Measurements from ENCODE around the gene NDUFB8. TPM values are rescaled to one million over a fixed set of nuclear protein-coding genes. Genes with fewer than 3 reads are reported as not detected.
A peak's percentile ranks its signal among the peaks of the same experiment; 100 is the strongest.

Gene NDUFB8
- total RNA-seq, 2 donors from 2014 or later: 195 to 222 TPM

GRCh38 chr10:100544950-100545349, 15.3 kb upstream of the NDUFB8 start:
- H3K4me3 ChIP-seq: no peak overlapping the region
- H3K36me3 ChIP-seq: peaks cover 11 to 19% of the 10 kb centered on the region in 2 donors
- TF ChIP-seq POLR2A (IDR thresholded peaks at IDR 0.05) (no peak), CTCF (IDR thresholded peaks at IDR 0.05) (no peak), POLR2AphosphoS5 (IDR thresholded peaks at IDR 0.05) (no peak)
- no peak for DNase-seq (ENCODE audit: low spot score)
- intact Hi-C loops (cut with DNase I): no loop called here
- no peaks in the 10 kb centered on the region for H3K27me3 ChIP-seq (replicated peaks; ENCODE audit: insufficient read depth)
- H3K9me3 ChIP-seq: no peaks in the 10 kb centered on the region
- no peaks in the 10 kb centered on the region for H3K4me1 ChIP-seq (replicated peaks)
- H3K27ac ChIP-seq: no peak overlapping the region
- 87% methylated on average over 5 of the region's 5 CpGs for WGBS

GRCh38 chr10:100537475-100537874, 7.8 kb upstream of the NDUFB8 start:
- no peak overlapping the region for H3K27ac ChIP-seq
- DNase-seq (ENCODE audit: low spot score): no peak
- TF ChIP-seq CTCF (IDR thresholded peaks at IDR 0.05) (no peak), POLR2AphosphoS5 (IDR thresholded peaks at IDR 0.05) (no peak), POLR2A (IDR thresholded peaks at IDR 0.05) (no peak)
- intact Hi-C loops (cut with DNase I): no loop called here
- WGBS: 83% methylated on average over 4 of the region's 4 CpGs
- H3K36me3 ChIP-seq: no peaks in the 10 kb centered on the region
- H3K9me3 ChIP-seq: no peaks in the 10 kb centered on the region
- H3K27me3 ChIP-seq (replicated peaks; ENCODE audit: insufficient read depth): no peaks in the 10 kb centered on the region
- H3K4me3 ChIP-seq: no peak overlapping the region
- H3K4me1 ChIP-seq (replicated peaks): peaks cover 7% of the 10 kb centered on the region

GRCh38 chr10:100535715-100536353, 6.2 kb upstream of the NDUFB8 start, which contains the start of gene HIF1AN:
Gene HIF1AN, plus strand, starts transcription at chr10:100535943. Its CDS starts 16 bp downstream, at chr10:100535959.
- peak; percentile 88 for DNase-seq (ENCODE audit: low spot score)
- Histone ChIP-seq H3K27ac (peak within 1 kb of the TSS; percentile 63 to 76), H3K27me3 (replicated peaks; ENCODE audit: insufficient read depth) (no peaks in the 10 kb centered on the region), H3K9me3 (no peaks in the 10 kb centered on the region), H3K4me1 (replicated peaks) (peaks cover 7% of the 10 kb centered on the region), H3K4me3 (peak within 1 kb of the TSS; percentile 66 to 80), H3K36me3 (no peaks in the 10 kb centered on the region)
- under 1% methylated on average over 35 of the region's 35 CpGs for WGBS
- TF ChIP-seq POLR2A (IDR thresholded peaks at IDR 0.05) (no peak), POLR2AphosphoS5 (IDR thresholded peaks at IDR 0.05) (peak; percentile 99), CTCF (IDR thresholded peaks at IDR 0.05) (peak; percentile 78 to 92 (median 86))
- intact Hi-C loops (cut with DNase I): no loop called here

- Histone ChIP-seq H3K4me3 (peak overlapping the region; percentile 66 to 80), H3K27ac (peak overlapping the region in 1 of 2 donors; percentile 63), H3K27me3 (replicated peaks; ENCODE audit: insufficient read depth) (no peaks in the 10 kb centered on the region), H3K4me1 (replicated peaks) (peaks cover 7% of the 10 kb centered on the region), H3K36me3 (no peaks in the 10 kb centered on the region), H3K9me3 (no peaks in the 10 kb centered on the region)
- 48% methylated on average over 4 of the region's 4 CpGs for WGBS
- TF ChIP-seq CTCF (IDR thresholded peaks at IDR 0.05) (no peak), POLR2A (IDR thresholded peaks at IDR 0.05) (no peak), POLR2AphosphoS5 (IDR thresholded peaks at IDR 0.05) (no peak)
- DNase-seq (ENCODE audit: low spot score): no peak
- intact Hi-C loops (cut with DNase I): no loop called here
Measured at GRCh38 chr10:100535338-100535714, 5.7 kb upstream of the NDUFB8 start.

GRCh38 chr10:100534726-100535125, 5.1 kb upstream of the NDUFB8 start:
- no peak for DNase-seq (ENCODE audit: low spot score)
- Histone ChIP-seq H3K36me3 (no peaks in the 10 kb centered on the region), H3K4me1 (replicated peaks) (peaks cover 7% of the 10 kb centered on the region), H3K27ac (no peak overlapping the region), H3K4me3 (no peak overlapping the region), H3K9me3 (no peaks in the 10 kb centered on the region), H3K27me3 (replicated peaks; ENCODE audit: insufficient read depth) (no peaks in the 10 kb centered on the region)
- WGBS: 43% methylated on average over 2 of the region's 2 CpGs
- intact Hi-C loops (cut with DNase I): no loop called here
- no peak for TF ChIP-seq POLR2AphosphoS5 (IDR thresholded peaks at IDR 0.05)
- TF ChIP-seq POLR2A (IDR thresholded peaks at IDR 0.05): no peak
- no peak for TF ChIP-seq CTCF (IDR thresholded peaks at IDR 0.05)

All from prostate gland (tissue), 2 donors.